GM12874 (cell line): Measurements from ENCODE around the gene CAMKMT.

ENCODE experiments used
- CTCF ChIP-seq: IDR thresholded peaks from 2 replicates; pipeline ENCODE4 v1.5.1; 2011; ENCODE audit warnings: low read depth, mild to moderate bottlenecking, control low read depth, low read length, moderate library complexity; ENCODE audit not compliant: insufficient read depth

Gene CAMKMT

GRCh38 chr2:44687686-44688455 is 326.1 kb downstream of the CAMKMT start:
- no peak for TF ChIP-seq CTCF

DNA sequence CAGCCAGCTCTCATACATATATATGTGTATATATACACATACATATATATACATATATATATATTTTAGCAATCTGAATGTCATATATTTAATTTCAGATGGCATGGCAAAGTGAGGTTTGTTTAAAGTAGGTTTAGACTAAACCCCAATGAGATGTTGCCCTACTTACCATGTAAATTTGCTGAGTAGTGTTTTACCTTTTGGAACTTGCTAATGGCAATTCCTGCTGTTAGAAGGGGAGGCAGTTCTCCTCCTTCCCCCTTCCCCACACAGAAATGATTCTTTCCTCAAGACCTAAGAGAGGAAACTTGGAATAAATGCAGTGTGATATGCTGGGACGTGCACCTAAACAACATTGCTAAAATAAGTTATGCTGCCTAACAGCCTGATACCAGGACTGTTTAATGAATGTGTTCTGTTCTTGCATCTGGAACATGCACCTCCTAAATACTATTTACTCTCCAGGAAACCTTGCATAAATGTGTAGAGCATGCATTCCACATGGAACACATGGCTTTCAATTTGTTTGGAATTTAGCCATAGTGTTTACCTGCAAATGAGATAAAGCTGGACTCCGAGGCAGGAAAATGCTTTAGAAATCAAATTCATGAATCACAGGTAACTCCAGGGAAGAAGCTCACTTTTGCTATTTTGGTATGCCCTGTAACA is 326.8 kb downstream of the CAMKMT start:
- TF ChIP-seq CTCF, result no peak

- TF ChIP-seq CTCF, result no peak
Observed at GRCh38 chr2:44689516-44689915, 327.8 kb downstream of the CAMKMT start.

DNA sequence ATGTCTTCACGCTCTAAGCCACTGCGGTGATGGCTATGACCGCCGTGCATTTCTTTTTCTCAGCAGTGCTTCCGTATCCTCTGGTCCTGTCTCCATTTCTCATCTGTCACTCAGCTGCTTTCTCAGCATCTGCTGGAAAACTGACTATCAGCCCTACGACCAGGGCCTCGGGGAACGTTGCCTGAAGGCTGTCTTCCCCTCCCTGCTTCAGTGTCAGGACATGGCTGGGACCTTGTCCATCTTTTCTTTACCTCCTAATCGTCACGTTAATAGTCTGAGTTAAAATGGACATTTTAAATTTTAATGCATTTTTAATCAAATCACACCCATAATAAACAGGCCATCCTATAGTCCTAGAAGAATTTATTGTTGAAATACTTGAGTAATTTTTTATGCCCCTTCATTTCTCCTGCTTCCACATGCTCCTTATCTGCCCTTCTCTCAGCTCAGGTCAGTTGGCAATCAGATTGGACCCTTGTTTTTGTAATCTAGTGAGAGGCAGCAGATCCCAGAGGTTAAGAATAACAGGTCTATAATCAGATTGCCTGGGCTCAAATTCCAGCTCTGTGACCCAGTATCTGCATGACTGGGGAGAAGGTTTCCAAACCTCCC is 329.5 kb downstream of the CAMKMT start:
- TF ChIP-seq CTCF, result no peak

- no peak for TF ChIP-seq CTCF
Observed at GRCh38 chr2:44692821-44693220, 331.1 kb downstream of the CAMKMT start.

DNA sequence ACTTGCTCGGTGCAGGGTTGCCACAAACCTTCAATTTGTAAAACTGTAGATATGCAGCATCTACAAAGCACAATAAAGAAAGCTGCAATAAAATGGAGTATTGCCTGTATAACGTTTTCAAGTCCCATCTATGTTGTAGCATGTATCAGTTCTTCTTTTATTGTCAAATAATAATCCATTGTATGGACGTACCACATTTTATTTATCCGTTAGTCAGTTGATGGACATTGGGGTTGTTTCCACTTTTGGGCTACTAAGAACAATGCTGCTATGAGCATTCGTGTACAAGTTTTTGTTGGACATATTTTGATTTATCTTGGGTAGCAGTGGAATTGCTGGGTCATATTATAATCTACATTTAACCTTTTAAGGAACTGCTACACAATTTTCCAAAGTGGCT is 339.1 kb downstream of the CAMKMT start:
- TF ChIP-seq CTCF, result no peak

DNA sequence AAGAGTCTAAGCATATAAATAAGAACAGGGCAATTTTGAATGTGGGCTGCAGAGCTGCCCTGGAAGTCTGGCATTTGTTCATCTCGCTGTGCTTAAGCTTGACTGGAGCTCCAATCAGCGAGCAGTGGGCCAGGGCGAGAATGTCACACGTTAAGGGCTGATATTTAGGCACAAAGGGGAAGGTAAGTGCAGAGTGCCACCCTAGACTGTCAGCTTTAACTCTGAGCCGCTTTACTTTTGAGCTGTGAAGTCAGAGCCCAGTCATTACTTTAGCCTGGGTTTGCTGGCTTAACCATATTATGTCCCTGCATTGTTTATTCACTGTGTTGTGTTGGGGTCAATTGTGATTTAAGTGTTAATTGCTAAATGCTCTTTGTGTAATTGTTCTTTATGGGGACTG is 343.6 kb downstream of the CAMKMT start:
- no peak for TF ChIP-seq CTCF
